GM12872 (cell line): ENCODE data around the gene NFIX.
A peak's percentile ranks its signal among the peaks of the same experiment; 100 is the strongest.

Source experiments
- CTCF ChIP-seq: IDR thresholded peaks from 3 replicates; pipeline ENCODE4 v1.5.1; 2011; ENCODE audit warnings: low read depth, mild to moderate bottlenecking, low read length, moderate library complexity; ENCODE audit not compliant: insufficient read depth

The NFIX gene

GRCh38 chr19:13005253-13005652 lies 10.0 kb downstream of the NFIX start:
- TF ChIP-seq CTCF = no peak

- no peak for TF ChIP-seq CTCF
Measured at GRCh38 chr19:13005861-13006370, 10.6 kb downstream of the NFIX start.

GRCh38 chr19:13006431-13007281 lies 11.4 kb downstream of the NFIX start:
- no peak for TF ChIP-seq CTCF

GRCh38 chr19:13007292-13008045 lies 12.2 kb downstream of the NFIX start:
- TF ChIP-seq CTCF = peak; percentile 17; the same call in 1 of the 3 replicates

DNA sequence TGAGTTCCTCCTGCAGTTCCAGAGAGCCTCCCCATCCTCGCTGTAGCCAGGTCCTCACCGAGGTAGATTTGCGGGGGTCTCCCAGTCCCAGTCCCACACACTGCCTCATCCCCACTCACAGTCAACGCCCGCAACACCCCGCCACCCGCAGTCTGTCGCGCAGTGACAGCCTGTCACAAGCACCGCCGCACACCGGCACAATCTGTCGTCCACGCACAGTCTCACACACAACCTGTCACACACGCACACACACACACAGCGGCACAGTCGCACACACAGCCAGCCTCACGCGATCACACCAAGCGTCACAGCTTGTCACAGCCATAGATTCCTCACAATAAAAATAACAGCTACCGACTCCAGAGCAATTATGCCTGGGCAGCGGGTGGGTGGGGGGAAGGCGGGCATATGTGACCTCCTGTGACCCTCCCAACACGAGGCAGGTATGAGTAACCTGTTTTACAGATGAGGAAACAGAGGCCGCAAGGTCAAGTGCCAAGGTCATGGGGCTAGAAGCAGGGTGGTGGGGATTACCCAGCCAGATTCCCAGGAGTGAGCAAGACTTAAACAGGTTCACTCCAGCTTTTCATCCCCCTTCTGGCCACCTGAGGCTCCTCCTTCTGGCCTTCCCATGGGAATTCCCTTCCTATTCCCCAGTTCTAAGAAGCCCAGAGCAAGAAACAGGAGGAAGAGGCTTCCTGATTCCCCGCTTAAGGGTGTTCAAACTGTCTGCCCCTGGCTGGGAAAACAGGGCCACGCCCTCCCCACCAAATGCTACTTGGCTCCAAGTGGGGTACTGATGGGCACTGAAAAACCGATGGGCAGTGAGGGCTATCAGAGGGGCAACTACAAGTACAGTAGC lies 13.9 kb downstream of the NFIX start:
- TF ChIP-seq CTCF = no peak

DNA sequence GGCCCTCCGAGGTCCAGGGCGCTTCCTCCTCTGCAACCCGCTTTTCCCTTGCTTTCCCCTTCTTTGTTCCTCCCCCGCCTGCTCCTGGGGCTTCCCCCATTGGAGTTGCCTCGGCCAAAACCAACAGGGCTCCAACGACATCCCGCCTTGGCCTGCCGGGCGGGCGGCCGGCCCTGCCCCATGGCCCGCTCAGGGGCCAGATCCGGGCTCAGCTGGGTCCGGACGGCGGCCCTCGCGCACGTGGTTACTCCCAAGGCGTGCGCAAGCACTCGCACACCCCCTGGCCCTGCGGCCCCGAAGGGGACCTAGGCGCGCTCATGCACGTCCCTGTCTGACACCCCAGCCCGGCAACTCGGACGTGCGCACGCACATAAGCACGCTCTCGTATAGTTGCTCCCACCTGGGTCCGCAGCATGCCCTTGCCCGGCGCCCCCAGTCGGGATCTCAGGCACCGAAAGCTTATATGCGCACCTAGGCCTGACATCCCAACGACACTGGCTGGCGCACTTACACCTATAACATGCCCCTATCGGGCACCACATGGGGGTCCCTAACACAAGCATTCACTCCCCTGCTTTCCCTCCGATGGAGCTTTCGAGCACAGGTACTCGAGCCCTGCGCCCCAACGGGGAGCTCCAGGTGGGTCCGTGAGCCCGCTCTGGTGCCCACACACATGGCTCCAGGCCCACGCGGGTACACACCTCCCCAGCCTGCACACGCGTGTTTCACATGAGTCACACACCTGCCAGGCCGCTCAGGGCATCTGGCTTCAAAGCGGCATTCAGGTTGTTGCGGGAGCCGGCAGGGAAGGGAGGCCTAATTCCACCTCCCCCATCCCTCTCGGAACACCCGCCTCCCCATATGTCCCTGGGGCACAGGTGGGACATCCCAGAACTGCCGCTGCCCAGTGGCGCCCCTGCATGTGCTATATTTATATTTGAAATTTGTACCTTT lies 15.0 kb downstream of the NFIX start:
- TF ChIP-seq CTCF = no peak
